Measurements from ENCODE around the gene ZNF521. TPM values are rescaled to one million over a fixed set of nuclear protein-coding genes. Genes with fewer than 3 reads are reported as not detected.

The ZNF521 gene
- total and polyA plus RNA-seq, 8 donors: 0.80 to 290 (median 11.1) TPM

DNA sequence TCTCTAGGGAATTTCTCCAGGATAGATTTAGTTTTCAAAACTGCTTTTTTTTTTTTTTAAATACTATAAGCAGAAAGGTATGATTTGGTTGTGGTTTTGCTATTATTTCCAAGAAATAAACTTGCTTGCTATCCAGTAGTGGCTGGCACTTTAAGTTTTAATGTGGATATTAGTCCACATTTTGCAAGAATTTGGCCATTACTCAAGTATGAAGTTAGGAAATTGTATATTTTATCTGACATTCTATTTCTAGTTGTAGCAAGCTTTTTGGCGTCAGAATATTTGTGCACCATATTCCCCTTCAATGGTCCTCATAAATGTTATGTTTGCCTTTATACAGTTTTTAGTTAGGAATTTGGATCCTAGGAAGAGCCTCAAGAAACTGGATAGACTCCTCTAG, 226.3 kb downstream of the ZNF521 start:
- Histone ChIP-seq H3K4me1 (no peaks in the 10 kb centered on the region), H3K27ac (no peak overlapping the region), H3K9me3 (no peaks in the 10 kb centered on the region), H3K4me3 (no peak overlapping the region), H3K27me3 (no peaks in the 10 kb centered on the region), H3K36me3 (no peaks in the 10 kb centered on the region)
- intact Hi-C loops (cut with DNase I; ENCODE audit: low total_unique reads): no loop called here
- 50 to 91% (median 78%) methylated on average over 1 of the region's 1 CpG for WGBS, 5 donors
- no peak for DNase-seq
- TF ChIP-seq EP300 (IDR thresholded peaks at IDR 0.05): no peak
- TF ChIP-seq, protein P1, sequence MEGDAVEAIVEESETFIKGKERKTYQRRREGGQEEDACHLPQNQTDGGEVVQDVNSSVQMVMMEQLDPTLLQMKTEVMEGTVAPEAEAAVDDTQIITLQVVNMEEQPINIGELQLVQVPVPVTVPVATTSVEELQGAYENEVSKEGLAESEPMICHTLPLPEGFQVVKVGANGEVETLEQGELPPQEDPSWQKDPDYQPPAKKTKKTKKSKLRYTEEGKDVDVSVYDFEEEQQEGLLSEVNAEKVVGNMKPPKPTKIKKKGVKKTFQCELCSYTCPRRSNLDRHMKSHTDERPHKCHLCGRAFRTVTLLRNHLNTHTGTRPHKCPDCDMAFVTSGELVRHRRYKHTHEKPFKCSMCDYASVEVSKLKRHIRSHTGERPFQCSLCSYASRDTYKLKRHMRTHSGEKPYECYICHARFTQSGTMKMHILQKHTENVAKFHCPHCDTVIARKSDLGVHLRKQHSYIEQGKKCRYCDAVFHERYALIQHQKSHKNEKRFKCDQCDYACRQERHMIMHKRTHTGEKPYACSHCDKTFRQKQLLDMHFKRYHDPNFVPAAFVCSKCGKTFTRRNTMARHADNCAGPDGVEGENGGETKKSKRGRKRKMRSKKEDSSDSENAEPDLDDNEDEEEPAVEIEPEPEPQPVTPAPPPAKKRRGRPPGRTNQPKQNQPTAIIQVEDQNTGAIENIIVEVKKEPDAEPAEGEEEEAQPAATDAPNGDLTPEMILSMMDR (IDR thresholded peaks at IDR 0.05): no peak
- no peak for TF ChIP-seq POLR2AphosphoS5 (IDR thresholded peaks at IDR 0.05)
- TF ChIP-seq POLR2A (IDR thresholded peaks at IDR 0.05): no peak

DNA sequence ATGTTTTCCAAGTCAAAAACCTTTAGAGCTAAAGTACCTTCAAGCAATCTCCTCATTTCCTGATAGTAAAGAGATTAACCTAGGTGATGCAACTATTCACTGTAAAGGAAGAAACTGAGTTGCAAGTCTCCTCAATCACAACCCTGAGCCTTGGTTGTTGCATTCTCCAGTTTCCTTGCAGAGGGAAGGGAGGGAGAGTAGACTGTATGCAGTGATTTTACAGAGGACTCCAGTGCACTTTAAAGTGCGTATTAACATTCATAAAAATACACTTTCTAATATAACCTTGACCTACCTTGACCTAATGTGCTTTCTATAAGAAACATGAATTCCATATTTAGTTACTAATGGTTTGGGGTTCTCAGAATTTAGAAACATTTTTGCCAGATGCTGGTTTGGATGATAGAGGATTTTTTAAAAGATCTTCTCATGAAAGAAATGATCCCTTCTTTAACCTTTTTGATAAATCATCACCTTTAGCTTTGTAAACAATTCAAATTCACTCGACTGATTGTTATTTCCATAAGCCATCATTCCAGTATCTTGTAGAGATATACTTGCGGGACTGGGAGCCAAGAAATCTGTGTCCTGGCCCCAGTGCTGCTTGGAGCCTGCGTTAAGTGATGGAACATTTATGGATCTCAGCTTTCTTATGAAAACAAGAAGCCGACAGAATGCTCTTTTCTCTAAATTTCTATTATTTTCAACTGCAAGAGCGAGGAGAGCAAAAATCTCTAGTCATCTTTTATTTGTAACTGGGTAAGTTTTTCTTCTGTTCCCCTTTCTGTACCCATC, 228.3 kb downstream of the ZNF521 start:
- Histone ChIP-seq H3K4me3 (no peak overlapping the region), H3K36me3 (no peaks in the 10 kb centered on the region), H3K9me3 (no peaks in the 10 kb centered on the region), H3K27ac (no peak overlapping the region), H3K4me1 (no peaks in the 10 kb centered on the region), H3K27me3 (no peaks in the 10 kb centered on the region)
- no peak for TF ChIP-seq POLR2AphosphoS5 (IDR thresholded peaks at IDR 0.05)
- TF ChIP-seq EP300 (IDR thresholded peaks at IDR 0.05): no peak
- TF ChIP-seq POLR2A (IDR thresholded peaks at IDR 0.05): no peak
- TF ChIP-seq, protein P1 (IDR thresholded peaks at IDR 0.05): no peak
- intact Hi-C loops (cut with DNase I; ENCODE audit: low total_unique reads): no loop called here
- DNase-seq: no peak
- 55 to 68% (median 57%) methylated on average over 6 of the region's 6 CpGs for WGBS, 5 donors

GRCh38 chr18:25121442-25121841, 230.5 kb downstream of the ZNF521 start:
- Histone ChIP-seq H3K9me3 (peaks cover 0 to 4% (median 0%) of the 10 kb centered on the region in 4 donors), H3K4me1 (no peaks in the 10 kb centered on the region), H3K27ac (no peak overlapping the region), H3K27me3 (no peaks in the 10 kb centered on the region), H3K4me3 (no peak overlapping the region), H3K36me3 (no peaks in the 10 kb centered on the region)
- TF ChIP-seq, protein P1 (IDR thresholded peaks at IDR 0.05): no peak
- TF ChIP-seq EP300 (IDR thresholded peaks at IDR 0.05) (no peak), POLR2AphosphoS5 (IDR thresholded peaks at IDR 0.05) (no peak), POLR2A (IDR thresholded peaks at IDR 0.05) (no peak)
- no peak for DNase-seq
- intact Hi-C loops (cut with DNase I; ENCODE audit: low total_unique reads): no loop called here
- 94 to 98% (median 97%) methylated on average over 2 of the region's 2 CpGs for WGBS, 5 donors

- WGBS, 5 donors: 39 to 58% (median 45%) methylated on average over 6 of the region's 6 CpGs
- Histone ChIP-seq H3K4me3 (no peak overlapping the region), H3K9me3 (peaks cover 0 to 4% (median 0%) of the 10 kb centered on the region in 4 donors), H3K36me3 (no peaks in the 10 kb centered on the region), H3K27me3 (no peaks in the 10 kb centered on the region), H3K27ac (no peak overlapping the region), H3K4me1 (peaks cover 0 to 6% (median 0%) of the 10 kb centered on the region in 4 donors)
- intact Hi-C loops (cut with DNase I; ENCODE audit: low total_unique reads): no loop called here
- DNase-seq: no peak
- TF ChIP-seq EP300 (IDR thresholded peaks at IDR 0.05): no peak
- TF ChIP-seq POLR2AphosphoS5 (IDR thresholded peaks at IDR 0.05): no peak
- TF ChIP-seq, protein P1 (IDR thresholded peaks at IDR 0.05): no peak
- TF ChIP-seq POLR2A (IDR thresholded peaks at IDR 0.05): no peak
Observed at GRCh38 chr18:25113566-25113965, 238.4 kb downstream of the ZNF521 start.
